ENCODE measurements around the gene SARNP.

The SARNP gene

DNA sequence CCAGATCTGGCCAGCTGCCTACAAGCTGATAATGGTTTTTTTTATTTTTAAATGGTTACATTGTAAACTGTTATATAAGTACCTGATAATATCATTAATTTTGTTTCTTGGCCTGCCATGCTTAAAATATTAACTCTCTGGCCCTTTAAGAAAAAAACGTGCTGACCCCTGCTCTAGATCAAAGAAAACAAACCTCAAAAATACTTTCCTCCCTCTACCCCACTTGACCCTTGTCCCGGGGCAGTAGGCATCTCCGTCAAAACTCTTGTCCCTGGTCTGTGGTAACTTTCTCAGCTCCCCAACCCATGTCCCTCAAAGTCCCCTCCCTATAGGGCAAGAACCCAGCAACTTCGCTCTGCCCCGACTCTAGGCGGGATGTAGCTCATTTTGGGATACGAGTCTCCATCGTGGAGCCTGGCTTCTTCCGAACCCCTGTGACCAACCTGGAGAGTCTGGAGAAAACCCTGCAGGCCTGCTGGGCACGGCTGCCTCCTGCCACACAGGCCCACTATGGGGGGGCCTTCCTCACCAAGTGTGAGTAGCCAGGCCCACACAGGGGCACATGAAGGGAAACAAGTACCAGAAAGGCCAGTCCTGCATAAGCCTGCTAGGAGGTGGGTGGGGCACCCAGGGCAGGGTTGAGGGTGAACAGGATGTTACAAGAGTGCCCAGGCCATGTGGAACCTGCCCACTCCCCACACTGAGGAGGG lies 93.9 kb downstream of the SARNP start:
- no peak for DNase-seq

DNA sequence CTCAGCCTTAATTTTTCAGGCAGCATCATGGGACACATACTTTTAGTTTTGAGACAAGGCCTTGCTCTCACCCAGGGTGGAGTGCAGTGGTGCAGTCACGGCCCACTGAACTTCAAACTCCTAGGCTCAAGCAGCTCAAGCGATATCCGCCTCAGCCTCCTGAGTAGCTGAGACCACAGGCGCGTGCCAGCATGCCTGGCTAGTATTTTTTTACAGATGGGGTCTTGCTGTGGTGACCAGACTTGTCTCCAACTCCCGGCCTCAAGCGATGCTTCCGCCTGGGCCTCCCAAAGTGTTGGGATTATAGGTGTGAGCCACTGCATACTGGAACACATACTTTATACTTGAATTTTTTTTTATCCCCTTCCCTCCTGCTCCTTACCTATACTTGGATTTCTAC lies 94.6 kb downstream of the SARNP start:
- DNase-seq, result no peak

DNA sequence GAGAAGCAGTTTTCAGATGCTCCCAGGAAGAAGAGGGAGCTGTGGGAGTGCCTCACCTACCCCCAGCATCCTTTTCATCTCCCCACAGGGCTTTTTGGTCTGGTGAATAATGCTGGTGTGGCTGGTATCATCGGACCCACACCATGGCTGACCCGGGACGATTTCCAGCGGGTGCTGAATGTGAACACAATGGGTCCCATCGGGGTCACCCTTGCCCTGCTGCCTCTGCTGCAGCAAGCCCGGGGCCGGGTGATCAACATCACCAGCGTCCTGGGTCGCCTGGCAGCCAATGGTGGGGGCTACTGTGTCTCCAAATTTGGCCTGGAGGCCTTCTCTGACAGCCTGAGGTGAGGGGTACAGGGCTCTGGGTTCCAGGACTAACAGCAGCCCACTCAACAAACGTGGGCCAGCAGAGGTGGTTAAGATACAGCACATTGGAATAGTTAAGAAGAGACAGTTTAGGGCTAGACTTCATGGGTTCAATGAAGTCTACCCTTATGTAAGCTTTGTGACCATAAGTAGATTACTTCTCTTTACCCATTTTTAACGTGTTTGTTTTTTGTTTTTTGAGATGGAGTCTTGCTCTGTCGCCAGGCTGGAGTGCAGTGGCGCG lies 95.8 kb downstream of the SARNP start:
- no peak for DNase-seq

DNA sequence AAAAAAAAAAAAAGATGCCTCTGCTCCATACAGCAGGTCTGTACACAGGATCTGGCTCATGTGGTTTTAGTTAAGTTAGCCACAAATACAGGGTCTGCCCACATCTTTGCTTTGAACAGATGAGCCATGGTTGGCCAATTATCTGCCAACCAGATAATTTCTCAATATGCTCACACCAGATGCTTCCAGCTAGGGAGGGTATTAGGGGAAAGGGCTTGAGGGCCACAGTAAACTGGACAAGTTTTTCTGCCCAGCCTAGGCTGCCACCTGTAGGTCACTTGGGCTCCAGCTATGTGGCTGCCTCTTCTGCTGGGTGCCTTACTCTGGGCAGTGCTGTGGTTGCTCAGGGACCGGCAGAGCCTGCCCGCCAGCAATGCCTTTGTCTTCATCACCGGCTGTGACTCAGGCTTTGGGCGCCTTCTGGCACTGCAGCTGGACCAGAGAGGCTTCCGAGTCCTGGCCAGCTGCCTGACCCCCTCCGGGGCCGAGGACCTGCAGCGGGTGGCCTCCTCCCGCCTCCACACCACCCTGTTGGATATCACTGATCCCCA lies 96.6 kb downstream of the SARNP start:
- no peak for DNase-seq

DNA sequence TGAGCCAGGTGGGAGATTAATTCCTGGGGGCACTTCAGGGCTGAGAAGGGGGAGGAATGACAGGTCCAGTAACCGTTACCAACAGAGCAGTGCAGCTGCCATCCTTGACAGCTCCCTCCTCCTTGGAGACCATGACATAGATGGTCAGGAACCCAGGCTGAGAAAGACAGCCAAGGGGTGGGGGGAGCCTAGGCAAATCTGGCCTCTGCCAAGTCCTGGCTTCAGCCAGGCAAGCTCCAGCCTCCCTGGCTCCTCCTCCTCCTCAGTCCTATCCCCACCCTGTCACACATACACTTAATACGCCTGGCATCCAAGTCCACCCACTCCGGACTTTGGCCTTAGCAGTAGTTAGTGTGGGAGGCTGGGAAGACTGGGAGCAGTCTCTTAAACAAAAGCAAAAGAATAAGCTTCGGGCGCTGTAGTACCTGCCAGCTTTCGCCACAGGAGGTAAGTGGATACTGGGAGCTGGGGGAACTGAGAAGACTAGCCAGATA lies 97.4 kb downstream of the SARNP start, which contains the start of gene RDH5:
RDH5 (plus strand) TSS at position 323 of the 494 bp plus-strand sequence. CDS start 792 bp downstream, outside the sequence.
- no peak for DNase-seq

DNA sequence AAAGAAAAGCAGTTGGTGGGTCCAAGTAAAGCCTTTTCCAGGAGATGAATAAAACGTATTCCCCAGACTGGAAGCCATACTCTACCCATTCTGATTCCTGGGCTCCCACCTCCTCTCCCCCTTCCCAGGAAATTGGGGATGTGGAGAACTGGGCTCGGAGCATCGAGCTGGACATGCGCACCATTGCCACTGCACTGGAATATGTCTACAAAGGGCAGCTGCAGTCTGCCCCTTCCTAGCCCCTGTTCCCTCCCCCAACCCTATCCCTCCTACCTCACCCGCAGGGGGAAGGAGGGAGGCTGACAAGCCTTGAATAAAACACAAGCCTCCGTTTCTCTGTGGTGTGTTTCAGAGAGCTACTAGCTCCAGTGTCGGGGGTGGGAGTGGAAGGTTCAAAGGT lies 98.2 kb downstream of the SARNP start:
- no peak for DNase-seq

DNA sequence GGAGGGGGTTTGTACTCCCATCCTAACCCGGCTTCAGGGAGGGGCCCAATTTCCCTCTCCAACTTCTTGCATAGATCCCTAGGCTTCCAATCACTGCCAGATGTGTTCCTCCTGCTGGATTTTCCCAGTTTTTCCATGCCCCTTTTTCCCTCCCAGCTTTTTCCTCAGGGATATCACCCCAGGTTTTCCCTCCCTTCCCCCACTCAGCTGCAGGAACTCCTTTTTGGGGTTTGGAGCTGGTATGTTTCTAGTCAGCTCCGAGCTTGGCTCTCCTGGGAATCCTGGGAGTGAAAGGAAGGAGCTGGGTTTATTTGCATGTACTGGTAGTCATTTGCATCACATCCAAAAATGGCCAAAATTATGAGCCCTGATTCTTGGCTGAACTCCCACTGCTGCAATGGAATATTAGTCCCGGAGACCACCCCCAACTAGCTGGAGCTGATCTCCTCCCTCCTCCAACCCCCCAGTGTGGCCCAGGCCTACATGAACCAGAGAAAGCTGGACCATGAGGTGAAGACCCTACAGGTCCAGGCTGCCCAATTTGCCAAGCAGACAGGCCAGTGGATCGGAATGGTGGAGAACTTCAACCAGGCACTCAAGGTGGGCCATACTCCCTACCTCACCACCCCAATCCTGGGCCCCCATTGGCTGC lies 98.8 kb downstream of the SARNP start:
- no peak for DNase-seq

DNA sequence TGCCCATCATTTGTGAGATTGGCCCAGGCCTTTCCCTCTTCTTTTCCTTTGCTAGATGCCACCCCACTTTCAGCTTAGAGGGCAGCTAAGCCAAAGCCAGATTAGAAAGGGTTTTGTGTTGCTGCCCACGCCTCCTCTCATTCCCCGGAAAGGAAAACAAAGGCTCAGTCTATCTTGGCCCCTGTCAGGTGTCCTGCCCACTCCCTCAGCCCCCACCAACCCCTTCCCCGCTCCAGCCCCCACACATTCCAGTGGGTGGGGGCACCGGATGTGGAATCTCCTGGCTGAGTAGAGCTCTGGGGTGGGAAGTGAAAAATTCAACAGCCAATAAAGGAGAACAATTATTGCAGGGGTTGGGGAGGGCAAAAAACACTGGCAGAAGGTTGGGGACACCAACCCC lies 99.5 kb downstream of the SARNP start:
- DNase-seq, result no peak

DNA sequence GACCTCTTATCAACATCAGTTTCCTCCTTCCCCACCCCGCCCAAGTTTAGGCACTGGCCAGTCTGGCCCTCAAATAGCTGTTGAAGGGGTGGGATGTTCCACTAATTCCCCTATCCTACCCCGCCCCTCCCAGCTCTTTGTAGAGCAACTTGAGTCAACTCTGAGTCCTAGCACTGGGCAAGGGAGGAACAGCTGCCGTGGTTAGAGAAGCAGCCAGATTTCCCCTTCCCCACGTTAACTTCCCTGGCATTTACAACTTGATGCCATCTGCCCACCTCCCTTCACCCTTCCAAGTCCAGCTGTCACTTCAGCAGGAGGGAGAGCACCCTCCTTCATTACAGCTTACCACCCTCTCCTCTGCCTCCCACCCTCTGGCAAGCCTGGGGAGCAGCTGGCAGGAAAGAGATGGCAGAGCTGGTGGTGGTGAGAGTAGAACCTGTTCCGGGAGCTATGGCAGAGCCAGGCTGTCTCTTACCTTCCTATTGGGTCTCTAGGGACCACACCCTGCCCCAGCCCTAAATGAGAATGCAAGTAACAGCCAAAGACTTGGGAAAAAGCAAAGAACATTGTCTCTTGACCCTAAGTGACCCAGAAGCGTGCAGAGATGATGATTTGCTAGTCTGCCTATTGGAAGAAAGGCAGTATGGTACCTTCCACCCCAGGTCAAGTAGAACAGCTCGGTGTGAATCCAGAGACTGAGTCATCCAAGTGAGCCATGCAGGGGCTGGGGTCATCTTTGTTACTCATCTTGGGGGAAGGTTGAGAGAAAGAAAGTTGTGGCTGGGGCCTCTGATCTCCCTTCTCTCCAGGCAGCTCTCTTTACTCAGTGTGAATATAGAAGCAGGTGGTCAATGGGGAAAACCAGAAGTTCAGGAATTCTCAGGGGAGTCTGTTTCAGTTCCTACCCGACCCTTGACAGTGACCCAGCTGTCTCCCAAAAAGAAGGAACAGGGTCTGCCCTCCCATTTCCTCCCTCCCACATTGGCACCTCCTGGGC lies 100.2 kb downstream of the SARNP start:
- DNase-seq, result no peak

DNA sequence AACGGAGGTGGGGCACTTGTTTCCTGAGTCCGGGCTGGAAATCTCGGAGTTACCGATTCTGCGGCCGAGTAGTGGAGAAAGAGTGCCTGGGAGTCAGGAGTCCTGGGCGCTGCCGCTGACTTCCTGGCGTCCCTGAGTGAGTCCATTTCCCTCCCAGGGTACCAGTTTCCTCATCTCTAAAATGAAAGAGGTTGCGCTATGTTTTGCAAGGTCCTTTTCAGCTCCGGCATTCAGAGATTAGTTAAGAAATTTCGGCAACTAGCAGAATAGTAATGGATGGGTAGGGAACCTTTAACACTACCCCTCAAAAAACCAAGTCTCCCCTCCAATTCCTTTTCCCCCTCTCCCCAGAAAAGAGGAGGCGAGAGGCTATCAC lies 101.0 kb downstream of the SARNP start:
- no peak for DNase-seq

DNA sequence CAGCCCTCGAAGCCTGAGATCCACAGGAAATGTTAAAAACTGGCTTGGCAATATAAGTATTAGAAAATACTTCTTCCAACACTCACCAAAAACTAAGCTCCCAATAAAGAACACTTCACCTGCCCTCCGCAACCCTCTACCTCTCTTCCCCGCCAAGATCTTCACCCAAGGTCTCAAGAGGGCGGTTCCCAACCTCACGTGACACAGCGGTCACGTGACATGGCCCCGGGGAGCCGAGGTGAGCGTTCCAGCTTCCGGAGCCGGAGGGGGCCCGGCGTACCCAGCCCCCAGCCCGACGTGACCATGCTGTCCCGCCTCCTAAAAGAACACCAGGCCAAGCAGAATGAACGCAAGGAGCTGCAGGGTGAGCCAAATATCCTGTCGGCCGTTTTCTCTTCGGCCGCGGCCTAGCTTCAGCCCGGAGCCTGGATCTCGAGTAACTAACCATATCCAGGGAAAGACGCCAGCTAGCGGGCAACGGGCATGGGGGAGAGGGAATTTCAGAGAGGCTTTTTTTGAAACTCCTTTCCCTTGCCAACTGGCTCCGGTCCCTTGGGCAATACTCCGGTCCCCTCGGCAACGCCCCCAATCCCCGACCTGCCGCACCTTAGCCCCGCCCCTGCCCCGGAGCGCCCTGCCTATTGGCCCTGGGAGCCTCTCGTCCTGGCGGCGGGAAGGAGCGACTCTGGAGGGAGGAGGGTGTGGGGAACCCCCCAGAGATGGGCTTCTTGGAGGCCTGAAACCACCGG lies 101.5 kb downstream of the SARNP start, which contains the start of gene BLOC1S1:
BLOC1S1 (plus strand) TSS at position 214 of the 749 bp plus-strand sequence; CDS start at position 220, 6 bp downstream.
- peak; percentile 87 to 93 for DNase-seq

DNA sequence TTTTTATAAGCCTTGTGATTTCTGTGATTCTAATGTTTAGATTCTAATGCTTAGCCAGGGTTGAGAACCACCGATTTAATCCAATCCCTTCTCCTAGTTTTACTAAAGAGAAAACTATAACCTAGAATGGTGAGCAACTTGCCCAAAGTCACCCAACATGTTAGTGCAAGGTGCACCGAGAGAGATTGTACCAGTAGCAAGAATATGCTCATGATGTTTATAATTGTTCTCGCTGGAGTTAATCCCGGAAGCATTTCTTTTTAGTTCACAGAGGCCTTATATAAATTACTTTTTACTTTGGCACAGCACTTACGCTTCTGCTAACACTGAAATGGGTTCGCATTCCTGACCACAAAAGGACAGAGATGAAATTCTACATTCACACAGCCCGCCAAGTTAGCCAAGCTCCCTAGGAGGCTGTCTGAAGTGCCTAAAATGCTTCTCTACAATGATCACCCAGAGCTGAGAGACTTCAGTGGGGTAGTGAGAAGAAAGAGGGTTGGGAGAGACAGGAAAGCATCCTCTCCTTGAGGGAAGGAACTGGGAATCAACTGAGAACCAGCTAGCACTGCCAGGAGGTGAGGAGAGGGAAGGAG lies 102.3 kb downstream of the SARNP start:
- DNase-seq, result no peak

DNA sequence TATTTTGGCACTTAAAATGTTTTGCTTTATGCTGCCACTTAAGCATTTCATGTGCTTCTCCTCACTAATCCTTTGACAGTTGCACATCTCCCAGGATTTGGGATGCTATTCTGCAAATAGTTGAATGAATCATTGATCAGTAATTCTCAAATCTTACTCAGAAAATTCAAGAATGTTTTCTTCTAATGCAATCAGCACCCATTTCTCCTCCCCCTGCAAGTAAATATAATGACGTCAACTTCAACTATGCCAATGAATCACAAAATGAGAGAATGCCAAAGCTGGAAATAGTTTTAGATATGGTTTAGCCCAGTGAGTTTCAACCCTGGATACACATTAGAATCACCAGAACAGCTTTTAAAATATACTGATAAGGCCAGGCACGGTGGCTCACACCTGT lies 103.8 kb downstream of the SARNP start:
- DNase-seq, result no peak

DNA sequence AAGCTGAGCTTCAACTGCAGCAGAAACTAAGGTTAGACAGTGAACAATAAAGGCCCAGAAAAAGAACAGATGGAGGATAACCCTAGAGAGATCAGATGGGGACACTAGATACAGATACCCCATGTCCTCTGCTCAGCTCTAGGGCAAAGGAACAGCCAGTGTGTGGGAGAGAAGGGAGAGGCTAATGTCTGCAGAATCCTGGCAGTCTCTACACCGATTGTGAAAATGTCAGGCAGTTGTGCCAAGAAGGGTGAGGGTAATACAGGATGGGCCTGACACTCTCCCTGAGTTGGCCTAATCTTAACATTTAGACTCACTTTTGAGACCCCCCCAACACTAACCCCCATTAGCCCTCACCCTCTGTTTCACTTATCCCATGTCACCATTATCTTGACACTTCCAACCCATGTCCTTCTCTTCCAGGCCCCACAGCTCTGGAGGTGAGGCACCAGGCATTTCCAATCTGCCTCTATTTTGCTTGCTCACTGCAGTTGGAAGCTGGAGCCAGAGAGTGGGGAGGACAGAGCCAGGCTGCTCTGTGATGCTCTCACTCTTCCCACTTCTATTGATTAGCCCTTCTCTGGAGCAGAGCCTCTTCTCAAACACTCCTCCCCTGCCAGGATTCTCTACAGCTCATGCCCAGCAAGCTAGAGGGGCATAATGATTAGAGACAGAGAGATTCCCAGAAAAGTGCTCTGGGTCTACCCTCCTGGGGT lies 104.7 kb downstream of the SARNP start:
- DNase-seq, result no peak

DNA sequence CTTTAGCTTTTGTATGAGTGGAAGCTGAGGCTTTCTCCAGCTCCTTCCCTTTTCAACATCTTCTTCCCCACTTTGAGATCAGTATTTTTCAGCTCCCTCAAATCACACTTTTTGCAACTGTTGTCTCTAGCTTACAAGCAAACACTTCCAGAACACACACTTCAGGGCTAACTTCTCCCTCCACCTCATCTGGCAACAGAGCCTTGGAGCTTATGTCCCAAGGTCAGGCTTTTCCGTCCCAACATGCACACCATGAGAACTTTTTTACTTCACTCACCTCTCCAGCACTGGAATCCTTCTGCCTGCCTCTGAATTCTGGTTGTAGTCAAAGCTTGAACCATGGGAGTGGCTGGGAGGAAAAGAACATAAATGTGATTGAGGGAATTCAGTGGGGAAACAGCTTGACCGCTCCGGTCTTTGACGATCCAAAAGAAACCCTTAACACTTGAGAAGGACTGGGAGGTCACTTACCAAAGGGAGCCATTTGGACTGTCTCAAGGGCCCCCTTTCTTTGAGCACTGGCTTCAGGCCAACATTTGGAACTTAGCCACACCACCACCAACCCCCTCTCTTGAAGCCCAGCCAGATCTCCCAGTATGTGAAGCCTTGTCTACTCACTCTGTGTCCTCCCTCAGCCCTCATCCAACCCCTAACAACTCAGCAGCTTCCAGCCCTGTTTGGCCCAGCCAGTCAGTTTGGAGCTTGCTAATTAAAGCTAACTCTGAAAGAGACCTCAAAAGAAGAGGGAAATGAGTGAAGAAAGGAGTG lies 105.6 kb downstream of the SARNP start:
- DNase-seq, result no peak

DNA sequence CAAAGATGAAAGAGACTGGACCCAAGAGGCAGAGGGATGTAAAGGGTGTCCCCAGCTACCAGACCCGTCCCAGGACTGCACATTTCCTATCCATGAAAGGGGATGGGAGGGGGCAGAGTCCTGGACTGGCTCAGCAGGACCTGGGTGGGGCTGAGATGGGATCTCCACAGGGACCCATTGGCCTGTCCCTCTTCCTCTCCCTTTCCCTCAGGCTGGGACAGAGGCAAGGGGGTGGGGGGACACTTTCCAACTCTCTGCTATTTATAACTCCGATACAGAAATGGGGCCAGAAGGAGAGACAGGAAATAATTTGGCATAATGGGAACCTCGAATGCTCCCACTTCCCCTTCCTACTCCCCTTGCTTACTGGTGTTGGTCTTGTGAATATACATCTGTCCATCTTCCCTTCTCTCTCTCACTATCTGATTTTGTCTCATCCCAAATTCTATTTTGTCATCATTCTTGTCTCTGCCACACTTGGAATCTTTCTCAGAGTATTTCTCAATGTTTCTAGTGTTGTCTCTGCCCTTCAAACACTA lies 108.8 kb downstream of the SARNP start:
- no peak for DNase-seq

DNA sequence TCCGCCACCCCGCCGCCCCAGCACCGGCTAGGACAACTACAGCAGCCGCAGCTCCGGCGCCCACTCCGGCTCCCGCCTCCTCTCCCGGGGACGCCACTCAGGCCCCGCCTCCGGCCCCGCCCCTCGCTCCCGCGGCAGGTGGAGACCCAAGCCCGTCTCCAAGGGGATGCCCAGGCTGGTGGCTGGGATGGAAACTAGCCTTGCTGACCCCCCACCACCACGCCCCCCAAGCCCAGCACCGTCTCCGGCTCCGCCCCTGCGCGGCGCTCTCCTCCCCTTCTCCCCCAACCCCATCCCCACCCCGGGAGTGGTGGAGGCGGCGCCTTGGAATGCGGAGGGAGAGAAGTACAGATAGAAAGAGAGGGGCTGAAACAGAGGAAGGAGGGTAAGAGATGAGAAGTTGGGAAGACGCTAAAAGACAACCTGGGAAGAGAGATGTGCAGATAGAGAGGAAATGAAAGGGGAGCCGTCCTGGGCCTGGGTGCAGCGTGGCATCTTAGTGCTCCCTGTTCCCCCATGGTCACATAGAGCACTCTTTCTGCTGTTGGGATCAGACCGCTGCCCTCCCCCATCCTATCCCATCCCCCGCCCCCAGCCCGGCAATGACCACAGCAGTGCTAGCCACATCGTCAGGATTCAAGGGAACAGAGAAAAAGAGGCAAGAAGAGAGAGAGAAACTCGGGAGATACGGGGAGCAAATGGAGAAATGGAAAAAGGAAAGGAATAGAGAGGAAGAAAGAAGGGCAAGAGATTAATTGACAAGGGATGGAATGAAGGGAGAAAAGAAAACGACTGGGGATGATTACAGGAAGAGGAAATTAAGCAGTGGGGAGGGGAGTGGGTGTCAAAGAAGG lies 109.5 kb downstream of the SARNP start, which contains the start of gene ITGA7:
ITGA7 (minus strand) TSS at position 64 of the 854 bp plus-strand sequence. CDS start 222 bp downstream, outside the sequence.
- DNase-seq, result peak; percentile 66 to 71

All from stimulated activated CD4-positive, alpha-beta T cell treated with anti-CD3 and anti-CD28 coated beads, Interleukin-4, amount 100 ng/mL, for 4 hours (primary cell).